HCT116 (cell line): ENCODE data around the gene ZNF503.

Source experiments
- ATF3 ChIP-seq: IDR thresholded peaks from 2 replicates; pipeline ENCODE4 v1.6.1; 2012
- CTCF ChIP-seq, 3 experiments: fragments of 200-600 bp in 1 of 3; sonication (generic) in 1 of 3; IDR thresholded peaks in 2 of 3; conservative IDR thresholded peaks in 1 of 3; 2 replicates each; pipeline ENCODE4 v1.5.1; 2012 to 2017; ENCODE audit warnings: low read depth in 2 of 3, low read length in 2 of 3, antibody characterized with exemption in 1 of 3, borderline replicate concordance in 1 of 3, control low read depth in 1 of 3, mild to moderate bottlenecking in 1 of 3, mixed read lengths in 1 of 3, mixed run types in 1 of 3, moderate library complexity in 1 of 3; ENCODE audit not compliant: insufficient read depth in 1 of 3
- EGR1 ChIP-seq: IDR thresholded peaks from 2 replicates; pipeline ENCODE4 v1.6.1; 2012; ENCODE audit warnings: low read depth
- ELF1 ChIP-seq: IDR thresholded peaks from 2 replicates; pipeline ENCODE4 v1.6.1; 2012; ENCODE audit warnings: low read depth, borderline replicate concordance
- EZH2 ChIP-seq: fragments of 200-600 bp; sonication (generic); IDR thresholded peaks from 2 replicates; pipeline ENCODE4 v1.6.1; 2017; ENCODE audit warnings: antibody characterized with exemption, mixed run types
- JUND ChIP-seq: IDR thresholded peaks from 2 replicates; pipeline ENCODE4 v1.6.1; 2012
- MAX ChIP-seq: IDR thresholded peaks from 2 replicates; pipeline ENCODE4 v1.6.1; 2012
- POLR2A ChIP-seq: IDR thresholded peaks from 2 replicates; pipeline ENCODE4 v1.7.0; 2011; ENCODE audit warnings: borderline replicate concordance; ENCODE audit not compliant: insufficient read depth, insufficient read length; ENCODE audit errors: extremely low read depth
- RAD21 ChIP-seq: IDR thresholded peaks from 2 replicates; pipeline ENCODE4 v1.6.1; 2012; ENCODE audit warnings: low read depth, mild to moderate bottlenecking
- REST ChIP-seq: IDR thresholded peaks from 2 replicates; pipeline ENCODE4 v1.6.1; 2012; ENCODE audit warnings: low read depth
- SP1 ChIP-seq: IDR thresholded peaks from 2 replicates; pipeline ENCODE4 v1.6.1; 2012; ENCODE audit warnings: low read depth
- SRF ChIP-seq: IDR thresholded peaks from 2 replicates; pipeline ENCODE4 v1.6.1; 2012; ENCODE audit warnings: low read depth
- TCF7L2 ChIP-seq: IDR thresholded peaks from 2 replicates; pipeline ENCODE4 v1.7.0; 2011; ENCODE audit warnings: borderline replicate concordance, inconsistent platforms; ENCODE audit not compliant: insufficient read depth, insufficient read length; ENCODE audit errors: extremely low read depth
- ZBTB33 ChIP-seq: IDR thresholded peaks from 2 replicates; pipeline ENCODE4 v1.6.1; 2011; ENCODE audit warnings: mild to moderate bottlenecking, low read length, moderate library complexity; ENCODE audit not compliant: insufficient replicate concordance; ENCODE audit errors: extremely low read depth

- TF ChIP-seq ATF3, result no peak
- no peak for TF ChIP-seq POLR2A
- TF ChIP-seq CTCF (IDR thresholded peaks at IDR 0.05 in 2 of 3, conservative IDR thresholded peaks at IDR 0.05 in 1 of 3; ENCODE audit: borderline replicate concordance in 1 of 3, insufficient read depth in 1 of 3, low read depth in 2 of 3, low read length in 2 of 3), result no peak
- TF ChIP-seq REST, result no peak
- no peak for TF ChIP-seq EGR1
- no peak for TF ChIP-seq SRF
- TF ChIP-seq MAX, result no peak
- TF ChIP-seq ZBTB33, result no peak
- no peak for TF ChIP-seq ELF1
- TF ChIP-seq EZH2, result no peak
- TF ChIP-seq SP1, result no peak
- TF ChIP-seq RAD21, result no peak
- TF ChIP-seq JUND, result no peak
- no peak for TF ChIP-seq TCF7L2
These were observed 41.8 kb upstream of the ZNF503 start for GRCh38 chr10:75443362-75443761.
